Testis (tissue), 3 donors: ENCODE data around the gene USP17L13. TPM values are rescaled to one million over a fixed set of nuclear protein-coding genes. Genes with fewer than 3 reads are reported as not detected.
"Not testable (repeated sequence)": the region's sequence is repeated elsewhere in the genome, so short reads cannot be mapped to it uniquely, and the experiment has no call there.

ENCODE experiments used
- DNase-seq: peaks from one replicate; pipeline ENCODE4 v3.0.0-alpha.2; 2019
- H3K27ac ChIP-seq, 2 donors: fragments of 200-600 bp; sonication (generic); one replicate each; pipeline ENCODE4 v1.5.1; 2019
- H3K27me3 ChIP-seq: fragments of 200-600 bp; sonication (generic); one replicate; pipeline ENCODE4 v1.5.1; 2019
- H3K36me3 ChIP-seq: fragments of 200-600 bp; sonication (generic); one replicate; pipeline ENCODE4 v1.5.1; 2017; ENCODE audit warnings: low read depth; ENCODE audit errors: missing control alignments
- H3K4me1 ChIP-seq: fragments of 200-600 bp; sonication (generic); one replicate; pipeline ENCODE4 v1.5.1; 2019
- H3K4me3 ChIP-seq, 2 donors: fragments of 200-600 bp; sonication (generic); one replicate each; pipeline ENCODE4 v1.5.1; 2017 to 2019
- H3K9me3 ChIP-seq: fragments of 200-600 bp; sonication (generic); one replicate; pipeline ENCODE4 v1.5.1; 2017
- WGBS, 2 donors: methylation state at CpG; one replicate each; pipeline ENCODE4 v1.1.5; 2018; 5-methylcytosine and 5-hydroxymethylcytosine counted together
- intact Hi-C: fragments of 100-400 bp; cut with DNase I; formaldehyde crosslinking; loops from one replicate; pipeline ENCODE4 v1.15.1; 2023; ENCODE audit warnings: low total_unique reads
- polyA plus RNA-seq: library from polyadenylated mRNA; stranded (reverse); fragments of 350-450 nt; fragmentation: Illumina TruSeq; extraction: RNeasy Lipid Tissue Mini Kit (QIAGEN cat#74804); gene quantifications from one replicate; pipeline ENCODE4 v1.2.3, GENCODE V29; 2014; ENCODE audit warnings: low read depth, low replicate concordance; ENCODE audit not compliant: insufficient read depth
- total RNA-seq, 2 donors: library from RNA; depleted of rRNA; stranded (reverse); fragments of >200 nt; gene quantifications; one replicate each; pipeline ENCODE4 v1.2.3, GENCODE V29; 2016

The USP17L13 gene
- total and polyA plus RNA-seq, 3 donors from 2014 or later = not detected

DNA sequence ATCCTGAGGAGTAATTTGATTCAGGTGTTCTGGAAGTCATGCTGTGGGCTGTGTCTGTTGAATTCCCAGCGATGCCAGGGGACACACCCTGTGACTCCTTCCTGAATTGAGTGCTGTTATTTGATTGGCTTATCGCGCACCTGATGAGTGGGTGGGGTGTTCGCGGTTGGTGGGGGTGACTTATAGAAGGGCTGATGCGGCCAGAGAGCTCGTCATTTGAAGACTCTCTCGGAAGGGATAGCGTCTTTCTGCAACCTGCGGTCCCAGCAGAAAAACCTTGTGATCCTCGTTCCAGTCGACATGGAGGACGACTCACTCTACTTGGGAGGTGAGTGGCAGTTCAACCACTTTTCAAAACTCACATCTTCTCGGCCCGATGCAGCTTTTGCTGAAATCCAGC lies 33.1 kb downstream of the USP17L13 start, which contains the start of gene USP17L20:
Gene USP17L20, plus strand, starts transcription at position 301 of the 400 bp plus-strand sequence. Its CDS starts 0 bp downstream, at position 301.
- H3K9me3 ChIP-seq, DNase-seq, intact Hi-C loops, H3K27me3 ChIP-seq, H3K36me3 ChIP-seq, H3K27ac ChIP-seq, H3K4me1 ChIP-seq, H3K4me3 ChIP-seq: not testable (repeated sequence)
- WGBS, 2 donors = no CpG with 5 or more reads among the region's 15 CpGs

DNA sequence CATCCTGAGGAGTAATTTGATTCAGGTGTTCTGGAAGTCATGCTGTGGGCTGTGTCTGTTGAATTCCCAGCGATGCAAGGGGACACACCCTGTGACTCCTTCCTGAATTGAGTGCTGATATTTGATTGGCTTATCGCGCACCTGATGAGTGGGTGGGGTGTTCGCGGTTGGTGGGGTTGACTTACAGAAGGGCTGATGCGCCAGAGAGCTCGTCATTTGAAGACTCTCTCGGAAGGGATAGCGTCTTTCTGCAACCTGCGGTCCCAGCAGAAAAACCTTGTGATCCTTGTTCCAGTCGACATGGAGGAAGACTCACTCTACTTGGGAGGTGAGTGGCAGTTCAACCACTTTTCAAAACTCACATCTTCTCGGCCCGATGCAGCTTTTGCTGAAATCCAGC lies 37.9 kb downstream of the USP17L13 start, which contains the start of gene USP17L21:
Gene USP17L21, plus strand, starts transcription at position 301 of the 400 bp plus-strand sequence. Its CDS starts 0 bp downstream, at position 301.
- H3K9me3 ChIP-seq, H3K4me3 ChIP-seq, DNase-seq, H3K36me3 ChIP-seq, H3K27ac ChIP-seq, H3K27me3 ChIP-seq, H3K4me1 ChIP-seq, intact Hi-C loops: not testable (repeated sequence)
- WGBS, 2 donors = no CpG with 5 or more reads among the region's 13 CpGs

- H3K4me1 ChIP-seq, DNase-seq, H3K36me3 ChIP-seq, H3K27ac ChIP-seq, H3K4me3 ChIP-seq, H3K27me3 ChIP-seq, H3K9me3 ChIP-seq, intact Hi-C loops: not testable (repeated sequence)
- no CpG with 5 or more reads among the region's 15 CpGs for WGBS, 2 donors
These were observed 42.6 kb downstream of the USP17L13 start, which contains the start of gene USP17L22 for GRCh38 chr4:9267319-9267718. USP17L22 (plus strand) TSS chr4:9267619; CDS start chr4:9267619, 0 bp downstream.

DNA sequence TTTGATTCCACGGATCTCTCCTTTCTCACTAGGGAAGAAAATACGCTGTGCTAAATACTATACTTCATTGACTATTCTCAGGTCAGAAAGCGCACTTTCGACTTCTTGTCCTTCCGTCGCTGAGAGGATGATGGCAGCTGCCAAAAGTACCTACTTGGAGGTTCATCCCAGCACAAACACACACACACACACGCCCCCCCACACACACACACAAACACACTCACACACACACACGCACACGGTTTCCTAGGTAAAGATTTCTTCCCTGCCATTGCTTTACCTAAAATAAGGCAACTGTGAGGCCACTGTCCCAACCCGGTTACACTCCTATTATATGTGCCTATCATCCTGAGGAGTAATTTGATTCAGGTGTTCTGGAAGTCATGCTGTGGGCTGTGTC lies 47.0 kb downstream of the USP17L13 start:
- H3K9me3 ChIP-seq, H3K27me3 ChIP-seq, H3K27ac ChIP-seq, H3K4me3 ChIP-seq, intact Hi-C loops, H3K36me3 ChIP-seq, H3K4me1 ChIP-seq: not testable (repeated sequence)
- peak; percentile 52 for DNase-seq
- WGBS, 2 donors = 69 to 78% methylated on average over 8 of the region's 10 CpGs

Other genes with a start within 250 kb of the USP17L13 start
- gene FAM90A26, start 54.5 kb upstream of the USP17L13 start, total RNA-seq = not detected
- not detected for gene FAM90A26, start 54.5 kb upstream of the USP17L13 start, polyA plus RNA-seq
- not detected for gene USP17L10, start 14.2 kb upstream of the USP17L13 start, total RNA-seq
- gene USP17L10, start 14.2 kb upstream of the USP17L13 start, polyA plus RNA-seq = not detected
- gene USP17L11, start 9.5 kb upstream of the USP17L13 start, total RNA-seq = not detected
- gene USP17L11, start 9.5 kb upstream of the USP17L13 start, polyA plus RNA-seq = not detected
- gene USP17L12, start 4.7 kb upstream of the USP17L13 start, total RNA-seq = not detected
- not detected for gene USP17L12, start 4.7 kb upstream of the USP17L13 start, polyA plus RNA-seq
- not detected for gene USP17L15, start 9.5 kb downstream of the USP17L13 start, total RNA-seq
- gene USP17L15, start 9.5 kb downstream of the USP17L13 start, polyA plus RNA-seq = not detected
- not detected for gene USP17L17, start 19.0 kb downstream of the USP17L13 start, total RNA-seq
- not detected for gene USP17L17, start 19.0 kb downstream of the USP17L13 start, polyA plus RNA-seq
- not detected for gene USP17L18, start 23.7 kb downstream of the USP17L13 start, total RNA-seq
- not detected for gene USP17L18, start 23.7 kb downstream of the USP17L13 start, polyA plus RNA-seq
- gene USP17L19, start 28.5 kb downstream of the USP17L13 start, total RNA-seq = not detected
- not detected for gene USP17L19, start 28.5 kb downstream of the USP17L13 start, polyA plus RNA-seq
- gene USP17L20, start 33.2 kb downstream of the USP17L13 start, total RNA-seq = not detected
- not detected for gene USP17L20, start 33.2 kb downstream of the USP17L13 start, polyA plus RNA-seq
- not detected for gene USP17L21, start 38.0 kb downstream of the USP17L13 start, total RNA-seq
- gene USP17L21, start 38.0 kb downstream of the USP17L13 start, polyA plus RNA-seq = not detected
- gene USP17L22, start 42.7 kb downstream of the USP17L13 start, total RNA-seq = not detected
- not detected for gene USP17L22, start 42.7 kb downstream of the USP17L13 start, polyA plus RNA-seq
- not detected for gene USP17L24, start 100.3 kb downstream of the USP17L13 start, total RNA-seq
- not detected for gene USP17L24, start 100.3 kb downstream of the USP17L13 start, polyA plus RNA-seq
- not detected for gene USP17L25, start 105.0 kb downstream of the USP17L13 start, total RNA-seq
- not detected for gene USP17L25, start 105.0 kb downstream of the USP17L13 start, polyA plus RNA-seq
- gene USP17L26, start 109.8 kb downstream of the USP17L13 start, total RNA-seq = not detected
- gene USP17L26, start 109.8 kb downstream of the USP17L13 start, polyA plus RNA-seq = not detected
- gene USP17L5, start 114.5 kb downstream of the USP17L13 start, total RNA-seq = not detected
- gene USP17L5, start 114.5 kb downstream of the USP17L13 start, polyA plus RNA-seq = not detected
- not detected for gene USP17L27, start 119.3 kb downstream of the USP17L13 start, total RNA-seq
- gene USP17L27, start 119.3 kb downstream of the USP17L13 start, polyA plus RNA-seq = not detected
- gene USP17L28, start 124.0 kb downstream of the USP17L13 start, total RNA-seq = not detected
- gene USP17L28, start 124.0 kb downstream of the USP17L13 start, polyA plus RNA-seq = not detected
- gene USP17L29, start 128.7 kb downstream of the USP17L13 start, total RNA-seq = not detected
- gene USP17L29, start 128.7 kb downstream of the USP17L13 start, polyA plus RNA-seq = not detected
- not detected for gene USP17L30, start 138.2 kb downstream of the USP17L13 start, total RNA-seq
- gene USP17L30, start 138.2 kb downstream of the USP17L13 start, polyA plus RNA-seq = not detected
- gene DEFB131A, start 219.5 kb downstream of the USP17L13 start, total RNA-seq = not detected
- gene DEFB131A, start 219.5 kb downstream of the USP17L13 start, polyA plus RNA-seq = not detected